HG03280 (cell line): ENCODE results near the gene FGF12.
"Not testable (repeated sequence)": the region's sequence is repeated elsewhere in the genome, so short reads cannot be mapped to it uniquely, and the experiment has no call there.

ENCODE experiments used
- ATAC-seq: cut with Tn5 transposase; IDR thresholded peaks from one replicate; pipeline ENCODE4 v1.9.1; 2021; ENCODE audit warnings: mild to moderate bottlenecking, moderate library complexity; ENCODE audit not compliant: unreplicated experiment

The FGF12 gene

GRCh38 chr3:192607798-192608197, 119.5 kb downstream of the FGF12 start:
- no peak for ATAC-seq

- no peak for ATAC-seq
Measured at GRCh38 chr3:192597913-192598312, 129.4 kb downstream of the FGF12 start.

DNA sequence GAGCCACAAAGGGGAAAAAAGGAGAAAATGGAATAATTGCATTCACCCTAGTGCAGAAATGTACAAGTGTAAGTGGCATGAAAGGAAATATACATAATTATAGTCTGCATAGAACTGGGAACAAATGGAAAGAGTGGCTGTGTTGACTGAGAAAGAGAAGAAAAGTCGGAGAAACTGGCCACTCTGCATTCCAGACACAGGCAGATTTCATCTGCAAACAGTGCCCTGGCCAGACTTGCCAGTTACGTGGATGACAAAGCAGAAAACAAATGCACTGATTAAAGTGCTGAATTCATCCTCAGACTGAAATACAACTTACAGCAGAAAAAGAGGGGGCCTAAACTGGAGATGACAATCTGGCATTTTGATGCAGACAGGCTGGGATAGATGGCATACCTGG, 129.8 kb downstream of the FGF12 start:
- no peak for ATAC-seq

DNA sequence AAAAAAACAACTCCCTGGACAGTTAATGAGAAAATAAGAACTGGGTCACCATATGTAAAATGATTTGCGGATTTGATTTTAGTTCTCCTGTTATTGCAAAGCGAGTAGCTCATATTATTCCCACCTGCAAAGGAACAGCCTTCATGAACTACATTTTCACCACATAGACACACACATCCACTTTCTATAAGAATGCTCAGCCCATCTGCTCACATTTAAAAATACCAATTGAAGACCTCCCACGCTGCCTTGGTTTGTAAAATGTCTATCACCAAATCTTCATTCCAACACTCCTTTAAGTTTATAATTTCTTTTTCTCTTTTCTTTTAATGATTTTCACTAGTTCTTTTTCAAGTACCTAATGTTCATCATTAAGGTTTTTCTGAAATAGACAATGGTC, 148.6 kb downstream of the FGF12 start:
- ATAC-seq, result no peak

DNA sequence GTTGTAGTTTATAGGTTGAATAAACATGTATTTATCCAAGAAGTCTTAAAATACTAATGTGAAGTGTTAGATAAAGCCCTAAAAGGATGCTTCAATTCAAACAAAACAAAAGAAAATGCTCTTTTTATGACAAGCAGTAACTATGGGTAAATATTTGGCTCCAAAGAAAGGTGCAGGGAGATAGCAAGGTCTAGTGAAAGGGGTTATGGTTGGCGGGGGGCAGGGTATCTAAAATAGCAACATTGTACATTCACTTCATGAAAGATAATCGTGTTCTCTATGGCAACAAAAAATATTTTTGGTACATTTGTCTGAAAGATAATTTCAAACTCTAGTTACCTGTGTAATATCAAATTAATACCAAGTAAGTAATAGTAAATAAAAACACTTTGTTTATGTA, 149.5 kb downstream of the FGF12 start:
- no peak for ATAC-seq

- ATAC-seq, result no peak
Measured at GRCh38 chr3:192577271-192577670, 150.1 kb downstream of the FGF12 start.

- ATAC-seq, result not testable (repeated sequence)
Measured at GRCh38 chr3:192576704-192577103, 150.6 kb downstream of the FGF12 start.

GRCh38 chr3:192575879-192576506, 151.3 kb downstream of the FGF12 start:
- ATAC-seq, result no peak

GRCh38 chr3:192573240-192573639, 154.1 kb downstream of the FGF12 start:
- no peak for ATAC-seq

- no peak for ATAC-seq
Measured at GRCh38 chr3:192570821-192571791, 156.2 kb downstream of the FGF12 start.

DNA sequence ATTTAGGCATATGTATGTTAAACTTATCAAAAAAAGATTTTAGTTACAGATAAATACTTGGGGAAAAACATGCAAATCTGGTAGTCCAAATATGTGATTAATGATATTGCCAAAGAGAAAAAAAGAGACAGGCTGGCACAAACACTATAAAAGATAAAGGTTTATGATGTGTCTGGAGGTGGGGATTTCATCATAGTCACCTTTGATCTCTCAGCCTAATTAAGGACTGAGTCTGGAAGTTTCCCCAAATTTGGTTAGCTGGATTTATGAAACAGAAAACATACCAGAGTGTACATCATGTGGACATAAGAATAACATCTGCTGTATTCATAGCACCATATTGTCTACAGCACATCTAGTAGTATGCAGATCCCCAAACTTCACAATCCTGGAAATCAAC, 157.0 kb downstream of the FGF12 start:
- no peak for ATAC-seq

- ATAC-seq, result peak; percentile 92
Measured at GRCh38 chr3:192566706-192567290, 160.5 kb downstream of the FGF12 start.

DNA sequence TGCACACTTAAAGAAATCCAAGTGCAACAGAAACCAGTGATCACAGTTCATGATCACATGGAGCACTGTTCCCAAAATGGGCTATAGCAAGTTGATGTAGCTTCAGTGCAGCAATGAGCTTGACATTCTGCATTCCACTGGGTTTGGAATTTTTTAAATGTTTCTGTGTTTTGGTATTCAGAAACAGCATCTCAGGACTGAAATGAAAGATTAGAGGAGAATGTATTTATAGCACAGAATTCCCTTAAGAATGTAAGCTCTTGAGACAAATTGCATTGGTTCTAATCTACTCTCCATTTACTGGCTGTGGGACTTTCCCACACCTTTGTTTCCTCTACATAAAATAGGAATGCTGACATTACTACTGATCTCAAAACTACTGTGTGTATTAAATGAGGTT, 162.7 kb downstream of the FGF12 start:
- ATAC-seq, result no peak

DNA sequence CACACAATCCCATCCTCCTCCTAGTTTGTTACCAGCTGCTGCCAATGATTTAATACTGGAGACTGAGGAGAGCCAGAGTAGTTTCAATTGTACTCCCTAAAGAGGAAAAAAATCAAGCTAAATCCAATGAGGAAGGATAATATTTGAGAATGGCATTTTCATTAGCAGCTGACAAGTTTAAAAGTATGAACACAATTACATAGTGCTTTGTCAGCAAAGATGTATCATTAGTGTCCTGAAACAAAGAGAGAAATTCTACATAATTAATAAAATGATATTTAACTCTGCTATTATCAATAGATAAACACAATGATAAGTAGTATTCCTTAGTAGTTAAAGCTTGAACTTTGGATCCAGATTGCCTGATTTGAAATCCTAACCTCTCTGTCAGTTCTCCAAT, 163.9 kb downstream of the FGF12 start:
- no peak for ATAC-seq

- no peak for ATAC-seq
Measured at GRCh38 chr3:192553707-192554106, 173.6 kb downstream of the FGF12 start.

DNA sequence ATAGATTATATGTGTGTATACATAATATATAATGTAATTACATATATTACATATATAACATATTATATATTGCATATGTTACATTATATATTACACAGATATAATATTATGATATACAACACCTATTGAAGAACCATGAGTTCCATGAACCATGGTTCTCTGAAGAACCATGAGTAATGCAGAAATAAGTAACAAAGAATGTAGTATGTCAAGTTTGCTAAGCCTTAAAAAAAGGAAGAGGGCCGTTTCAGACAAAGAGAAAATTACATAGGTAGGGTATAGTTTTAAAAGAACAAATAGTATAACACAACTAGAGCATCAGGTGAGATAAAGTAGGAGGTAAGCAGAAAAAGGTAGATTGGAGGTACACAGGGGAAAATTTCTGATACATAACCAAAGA, 177.0 kb downstream of the FGF12 start:
- ATAC-seq, result no peak

- no peak for ATAC-seq
Measured at GRCh38 chr3:192545333-192545732, 182.0 kb downstream of the FGF12 start.

GRCh38 chr3:192543163-192543562, 184.2 kb downstream of the FGF12 start:
- no peak for ATAC-seq

DNA sequence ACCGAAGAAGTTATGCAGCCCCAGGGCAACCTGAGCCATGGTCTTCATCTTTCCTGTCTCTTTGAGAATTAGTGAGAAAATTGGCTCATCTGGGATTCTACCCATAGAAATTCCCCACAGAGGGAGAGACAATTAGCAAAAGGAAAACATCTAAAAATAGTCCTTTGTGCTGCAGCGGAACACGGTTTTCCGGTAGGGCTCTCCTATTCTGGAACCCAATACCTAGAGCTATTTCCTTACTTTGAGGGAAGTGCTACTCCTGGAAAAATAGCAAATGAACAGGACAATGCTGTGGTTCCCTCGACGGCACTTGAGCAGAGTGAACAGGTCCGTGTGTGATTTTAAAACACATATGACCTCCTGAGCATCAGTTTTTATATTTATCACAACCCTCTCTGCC, 210.5 kb downstream of the FGF12 start:
- no peak for ATAC-seq

GRCh38 chr3:192515664-192516045, 211.7 kb downstream of the FGF12 start:
- ATAC-seq, result no peak

- ATAC-seq, result peak; percentile 42
Measured at GRCh38 chr3:192514754-192515663, 212.3 kb downstream of the FGF12 start.
